CD4-positive, alpha-beta T cell treated with Interleukin-1 beta for 1 hour (primary cell): ENCODE results near the gene KRTAP24-1.

ENCODE experiments used
- DNase-seq, 2 donors: peaks; one replicate each; pipeline ENCODE4 v3.0.0-alpha.2; 2020 to 2022

The KRTAP24-1 gene

GRCh38 chr21:30233228-30234020 is 49.3 kb downstream of the KRTAP24-1 start:
- DNase-seq, result no peak

- no peak for DNase-seq
Measured at GRCh38 chr21:30232011-30232410, 50.7 kb downstream of the KRTAP24-1 start.
